Activated CD8-positive, alpha-beta memory T cell treated with anti-CD3 and anti-CD28 coated beads, Interleukin-2, amount 50 U/mL, for 4 hours (primary cell): Measurements from ENCODE around the gene CTBP2.
"Not testable (repeated sequence)": the region's sequence is repeated elsewhere in the genome, so short reads cannot be mapped to it uniquely, and the experiment has no call there.

Source experiments
- DNase-seq: peaks from one replicate; pipeline ENCODE4 v3.0.0-alpha.2; 2020

Gene CTBP2

DNA sequence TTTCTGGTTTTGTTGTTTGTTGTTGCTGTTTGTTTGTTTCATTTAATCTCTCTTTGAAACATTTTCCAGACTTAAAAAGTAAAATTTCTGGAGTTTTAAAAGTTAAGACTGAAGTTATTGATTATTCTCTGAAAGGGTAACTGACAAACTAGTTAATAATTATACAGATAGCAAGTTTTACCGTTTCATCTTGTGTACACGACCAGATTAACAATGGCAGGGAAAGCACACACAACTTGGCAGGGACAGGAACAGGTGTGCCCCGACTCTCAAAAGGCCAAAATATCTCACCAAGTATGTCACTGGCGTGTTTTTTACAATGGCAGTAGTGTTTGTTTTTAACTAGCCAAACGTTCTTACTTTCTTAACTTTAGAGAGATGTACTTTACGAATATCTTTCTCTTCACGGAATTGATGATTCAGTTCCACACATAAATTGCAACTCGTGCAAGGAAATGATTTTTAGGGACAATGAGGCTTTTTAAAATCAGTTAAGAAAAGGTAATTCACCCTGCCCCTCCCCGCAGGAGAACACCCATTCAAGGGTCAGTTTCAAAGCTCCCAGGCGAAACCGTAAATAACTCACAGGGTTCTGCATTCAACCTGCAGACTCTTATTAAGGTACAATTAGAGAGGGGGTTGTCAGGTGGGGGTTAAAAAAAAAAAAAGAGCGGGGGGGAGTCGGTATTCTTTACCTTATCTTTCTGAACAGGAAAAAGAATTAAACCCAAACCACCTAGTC is 3.5 kb downstream of the CTBP2 start:
- DNase-seq, result no peak

- no peak for DNase-seq
Observed at GRCh38 chr10:125156196-125156595, 4.2 kb downstream of the CTBP2 start.

GRCh38 chr10:125155101-125155500 is 5.3 kb downstream of the CTBP2 start:
- no peak for DNase-seq

DNA sequence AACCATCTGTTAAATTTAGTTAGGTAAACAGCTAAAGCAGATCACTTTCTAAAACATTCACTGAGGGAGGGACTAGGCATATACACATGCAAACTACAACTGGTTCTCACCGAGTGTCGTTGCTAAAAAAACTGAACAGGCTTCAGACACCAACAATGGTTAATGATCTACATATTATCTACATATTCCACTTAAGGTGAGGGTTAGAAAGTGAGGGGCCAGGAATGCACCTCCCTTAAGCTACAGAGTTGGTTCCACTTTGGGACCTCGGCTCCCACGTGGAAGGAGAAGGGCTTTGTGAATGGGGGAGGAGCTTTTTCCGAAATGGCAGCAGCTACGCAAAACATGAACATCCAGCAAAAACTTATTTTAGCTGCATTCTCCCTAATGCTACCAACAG is 5.8 kb downstream of the CTBP2 start:
- no peak for DNase-seq

GRCh38 chr10:125153703-125154490 is 6.5 kb downstream of the CTBP2 start:
- no peak for DNase-seq

- DNase-seq, result no peak
Observed at GRCh38 chr10:125152450-125153368, 7.7 kb downstream of the CTBP2 start.

- DNase-seq, result no peak
Observed at GRCh38 chr10:125151553-125152449, 8.6 kb downstream of the CTBP2 start.

DNA sequence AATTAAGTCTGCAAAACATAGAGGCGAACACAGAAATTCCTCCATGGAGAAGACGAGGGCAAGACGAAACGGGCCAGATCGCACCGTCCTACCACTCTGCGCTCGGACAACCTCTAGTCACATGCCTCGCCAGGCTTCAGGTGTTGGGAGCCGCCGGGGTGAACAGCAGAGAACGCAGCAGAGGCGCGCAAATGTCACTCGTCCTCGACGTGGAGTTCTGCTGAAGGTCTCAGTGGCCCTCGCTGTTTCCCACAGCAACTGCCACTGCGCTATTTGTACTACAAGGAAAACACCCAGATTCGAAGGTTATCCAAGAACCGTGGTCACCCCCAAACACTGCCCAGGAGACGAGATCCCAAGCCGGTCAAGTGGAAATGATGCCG is 9.2 kb downstream of the CTBP2 start:
- no peak for DNase-seq

DNA sequence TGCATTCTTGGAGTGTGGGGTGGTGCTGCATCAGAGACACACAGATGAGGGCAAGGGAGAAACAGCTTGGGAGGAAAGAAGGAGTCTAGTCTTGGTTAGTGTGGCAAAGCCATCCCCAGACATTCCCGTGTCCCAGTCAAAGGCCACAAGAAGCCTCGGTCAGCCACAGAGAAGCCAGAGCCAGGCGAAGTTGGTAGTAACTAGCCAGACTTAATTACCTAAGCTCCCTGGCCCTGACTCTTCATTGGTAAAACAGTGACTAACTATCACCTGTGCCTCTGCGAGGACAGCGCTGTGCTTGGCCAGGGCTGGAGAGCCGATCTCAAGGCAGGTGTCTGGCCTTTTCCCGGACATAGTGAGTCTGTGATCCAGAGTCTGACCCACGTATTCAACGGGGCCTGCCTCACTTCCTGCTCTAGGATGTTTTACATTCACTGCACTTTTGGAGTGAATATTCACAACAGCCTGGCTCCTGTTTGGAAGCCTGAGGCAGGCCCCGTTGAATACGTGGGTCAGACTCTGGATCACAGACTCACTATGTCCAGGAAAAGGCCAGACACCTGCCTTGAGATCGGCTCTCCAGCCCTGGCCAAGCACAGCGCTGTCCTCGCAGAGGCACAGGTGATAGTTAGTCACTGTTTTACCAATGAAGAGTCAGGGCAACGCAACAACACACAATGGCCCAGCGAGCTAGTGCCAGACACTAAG is 9.8 kb downstream of the CTBP2 start:
- not testable (repeated sequence) for DNase-seq

DNA sequence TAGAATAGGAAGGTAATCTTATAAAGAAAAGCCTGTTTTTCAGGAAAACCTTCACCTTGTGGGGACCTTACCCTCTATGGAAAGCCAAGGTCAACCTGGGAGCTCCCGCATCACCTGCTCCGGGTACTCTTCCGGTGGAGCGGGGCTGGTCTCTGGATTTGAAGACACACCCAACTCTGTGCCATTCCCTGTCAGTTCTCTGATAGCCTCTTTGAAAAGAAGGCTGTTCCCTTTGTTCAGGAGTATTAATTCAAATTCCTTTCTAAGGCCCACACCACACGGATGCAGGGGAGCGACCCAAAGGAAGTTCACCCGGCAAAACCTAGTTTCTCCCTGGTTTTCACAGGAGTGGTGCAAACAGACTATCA is 10.7 kb downstream of the CTBP2 start:
- DNase-seq, result no peak

- no peak for DNase-seq
Observed at GRCh38 chr10:125149036-125149679, 11.2 kb downstream of the CTBP2 start.

DNA sequence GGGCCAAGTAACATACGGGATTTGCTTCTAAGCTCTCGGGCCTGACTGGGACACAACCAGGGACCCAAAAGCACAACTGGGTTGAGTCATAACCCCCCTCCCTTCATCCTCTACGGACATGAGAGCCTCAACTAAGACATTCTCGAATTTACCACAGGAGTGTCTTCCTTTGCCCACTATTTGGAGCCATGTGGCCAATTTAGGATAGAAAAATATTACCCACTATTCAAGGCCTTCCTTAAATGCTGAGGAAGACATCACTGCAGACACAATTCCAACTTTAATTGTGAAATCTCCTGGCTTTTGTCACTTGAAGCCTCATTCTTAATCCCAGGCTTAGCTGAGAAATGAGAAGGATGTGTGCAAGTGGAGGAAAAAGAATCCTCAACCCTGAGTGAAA is 11.8 kb downstream of the CTBP2 start:
- no peak for DNase-seq

GRCh38 chr10:125147971-125148439 is 12.4 kb downstream of the CTBP2 start:
- DNase-seq, result no peak

DNA sequence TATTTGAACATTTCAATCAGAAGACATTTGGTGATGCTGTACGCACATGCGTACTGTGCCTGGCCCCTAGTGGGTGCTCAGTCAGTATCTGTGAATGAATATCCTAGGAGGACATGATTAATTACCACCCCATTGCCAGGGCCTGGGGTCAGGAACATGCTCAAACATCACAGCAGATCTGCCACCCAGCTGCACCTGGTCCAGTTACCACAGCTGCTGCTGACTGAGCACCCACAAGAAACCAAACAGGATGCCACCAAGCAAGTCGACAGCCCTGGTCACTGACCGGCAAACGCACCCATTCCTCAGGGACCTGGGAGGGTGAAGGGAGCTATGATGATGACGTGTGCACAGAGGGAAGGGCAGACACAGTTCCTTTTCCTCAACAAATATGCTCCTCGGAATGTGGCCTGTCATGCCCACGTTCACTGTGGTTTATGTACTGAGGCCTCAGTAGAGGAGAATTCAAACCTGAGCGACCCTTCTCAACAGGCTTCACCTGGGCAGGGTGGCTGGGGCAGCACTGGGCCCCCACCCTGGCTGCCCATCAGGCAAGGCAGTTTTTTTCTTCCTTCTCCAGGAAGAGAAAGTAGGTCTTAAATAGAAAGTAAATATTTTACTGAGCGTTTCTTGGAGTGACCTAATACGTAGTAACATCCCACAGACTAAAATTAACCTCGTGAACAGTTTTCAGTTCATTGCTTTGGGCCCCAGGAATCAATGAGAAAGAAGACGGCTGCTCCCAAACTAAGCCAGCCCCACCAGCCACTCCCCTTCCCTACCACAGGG is 13.4 kb downstream of the CTBP2 start:
- DNase-seq, result no peak

- no peak for DNase-seq
Observed at GRCh38 chr10:125145636-125146035, 14.7 kb downstream of the CTBP2 start.

GRCh38 chr10:125144693-125145623 is 15.4 kb downstream of the CTBP2 start:
- DNase-seq, result no peak

GRCh38 chr10:125144206-125144605 is 16.2 kb downstream of the CTBP2 start:
- no peak for DNase-seq

DNA sequence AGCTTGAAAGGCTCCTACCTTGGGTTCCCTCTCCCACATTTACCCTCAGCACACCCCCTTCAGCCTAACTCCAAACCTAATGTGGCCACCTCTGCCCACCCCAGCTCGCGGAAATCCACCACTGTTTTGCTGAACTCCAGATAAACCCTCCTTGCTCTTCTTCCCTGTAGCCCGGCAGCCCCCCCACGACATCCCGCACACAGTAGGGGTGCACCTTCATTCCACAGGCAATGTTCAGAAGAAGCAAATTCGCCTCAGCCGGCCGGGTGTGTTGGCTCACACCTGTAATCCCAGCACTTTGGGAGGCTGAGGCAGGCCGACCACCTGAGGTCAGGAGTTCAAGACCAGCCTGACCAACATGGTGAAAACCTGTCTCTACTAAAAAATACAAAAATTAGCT is 17.4 kb downstream of the CTBP2 start:
- DNase-seq, result no peak
